HG02852 (cell line): ENCODE measurements around the gene CXCL10.
"Not testable (repeated sequence)": the region's sequence is repeated elsewhere in the genome, so short reads cannot be mapped to it uniquely, and the experiment has no call there.

Experiments
- ATAC-seq: cut with Tn5 transposase; IDR thresholded peaks from one replicate; pipeline ENCODE4 v1.9.1; 2021; ENCODE audit warnings: mild to moderate bottlenecking, moderate library complexity; ENCODE audit not compliant: unreplicated experiment

CXCL10 gene

GRCh38 chr4:76023389-76023788, at the start of gene CXCL10:
CXCL10 (minus strand) TSS chr4:76023497; CDS start chr4:76023431, 66 bp downstream.
- ATAC-seq: no peak

- no peak for ATAC-seq
These were observed 49.5 kb upstream of the CXCL10 start for GRCh38 chr4:76072760-76073159.

GRCh38 chr4:76067652-76068286, 44.5 kb upstream of the CXCL10 start:
- ATAC-seq: no peak

- no peak for ATAC-seq
These were observed 43.2 kb upstream of the CXCL10 start for GRCh38 chr4:76066546-76066945.

GRCh38 chr4:76061982-76062381, 38.7 kb upstream of the CXCL10 start:
- ATAC-seq: peak; percentile 64

GRCh38 chr4:76061421-76061820, 38.1 kb upstream of the CXCL10 start:
- no peak for ATAC-seq

GRCh38 chr4:76060506-76060905, 37.2 kb upstream of the CXCL10 start:
- no peak for ATAC-seq

- ATAC-seq: no peak
These were observed 36.5 kb upstream of the CXCL10 start for GRCh38 chr4:76059750-76060149.

GRCh38 chr4:76058888-76059426, 35.7 kb upstream of the CXCL10 start:
- ATAC-seq: no peak

- ATAC-seq: peak; percentile 47
These were observed 35.0 kb upstream of the CXCL10 start for GRCh38 chr4:76058302-76058701.

GRCh38 chr4:76055421-76055820, 32.1 kb upstream of the CXCL10 start:
- ATAC-seq: no peak

GRCh38 chr4:76055016-76055415, 31.7 kb upstream of the CXCL10 start:
- peak; percentile 96 for ATAC-seq

GRCh38 chr4:76053730-76054129, 30.4 kb upstream of the CXCL10 start:
- no peak for ATAC-seq

GRCh38 chr4:76050560-76051050, 27.3 kb upstream of the CXCL10 start:
- ATAC-seq: not testable (repeated sequence)

GRCh38 chr4:76049860-76050416, 26.6 kb upstream of the CXCL10 start:
- not testable (repeated sequence) for ATAC-seq

- ATAC-seq: not testable (repeated sequence)
These were observed 21.4 kb upstream of the CXCL10 start for GRCh38 chr4:76044686-76045085.

- ATAC-seq: not testable (repeated sequence)
These were observed 20.0 kb upstream of the CXCL10 start for GRCh38 chr4:76043306-76043705.

GRCh38 chr4:76042241-76042998, 19.1 kb upstream of the CXCL10 start:
- ATAC-seq: not testable (repeated sequence)

- no peak for ATAC-seq
These were observed 13.6 kb upstream of the CXCL10 start for GRCh38 chr4:76036855-76037254.

GRCh38 chr4:76035799-76036380, 12.6 kb upstream of the CXCL10 start, which contains the start of gene CXCL11:
CXCL11 (minus strand) TSS chr4:76036070; CDS start chr4:76035987, 83 bp downstream.
- no peak for ATAC-seq

- ATAC-seq: no peak
These were observed 11.8 kb upstream of the CXCL10 start for GRCh38 chr4:76035141-76035540.
